Fibroblast of mammary gland (primary cell): ENCODE data around the gene POLR3B.

Source experiments
- DNase-seq: peaks from one replicate; pipeline ENCODE4 v3.0.0-alpha.2; 2010; ENCODE audit warnings: low read depth
- H3K4me3 ChIP-seq: 2 replicates; pipeline ENCODE4 v1.5.1; 2011; ENCODE audit warnings: low read depth, mild to moderate bottlenecking, low read length, moderate library complexity; ENCODE audit not compliant: control insufficient read depth
- CTCF ChIP-seq: conservative IDR thresholded peaks from 2 replicates; pipeline ENCODE4 v1.5.1; 2011; ENCODE audit warnings: low read depth, low read length, inconsistent platforms; ENCODE audit not compliant: control insufficient read depth, insufficient read depth

Gene POLR3B

GRCh38 chr12:106431839-106432411 is 74.4 kb downstream of the POLR3B start:
- no peak overlapping the region for H3K4me3 ChIP-seq
- TF ChIP-seq CTCF: no peak
- no peak for DNase-seq

DNA sequence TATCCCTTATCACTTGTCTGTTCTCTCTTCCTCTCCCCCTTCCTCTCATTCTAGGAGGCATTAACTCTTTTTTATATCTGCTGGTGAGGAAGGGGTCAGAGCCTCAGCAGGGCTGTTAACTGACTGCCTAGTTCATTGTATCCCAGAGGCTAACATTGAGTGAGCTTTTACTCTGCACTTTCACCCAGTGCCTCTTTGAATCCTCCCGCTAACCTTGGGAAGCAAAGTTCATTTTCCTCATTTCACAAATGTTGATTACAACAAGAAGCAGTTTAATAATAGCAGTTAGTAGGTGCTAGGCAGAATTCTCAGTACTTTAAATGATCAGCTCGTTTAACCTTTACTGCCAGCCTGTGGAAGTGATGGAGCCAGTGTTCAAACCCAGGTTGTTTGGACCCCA is 75.5 kb downstream of the POLR3B start:
- no peak overlapping the region for H3K4me3 ChIP-seq

DNA sequence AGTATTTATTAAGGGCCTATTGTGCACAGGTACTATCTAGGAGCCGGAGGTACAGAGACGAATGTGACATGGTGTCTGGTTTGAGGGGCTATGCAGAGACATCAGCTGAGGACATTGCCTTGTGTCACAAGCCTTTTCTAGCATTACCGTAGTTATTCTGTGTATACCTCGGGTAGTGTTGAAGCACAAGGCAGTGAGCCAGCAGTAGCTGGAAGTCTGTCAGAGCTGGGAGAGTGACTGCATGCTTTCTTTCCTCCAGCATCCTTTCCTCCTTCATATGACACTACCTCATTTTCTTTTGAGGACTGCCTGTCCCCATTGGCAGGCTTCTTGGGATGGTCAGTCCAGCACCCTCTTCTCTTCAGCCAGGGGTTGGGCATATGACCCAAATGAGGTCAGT is 77.0 kb downstream of the POLR3B start:
- DNase-seq: no peak
- TF ChIP-seq CTCF: no peak
- H3K4me3 ChIP-seq: no peak overlapping the region

More for the DNA sequence above, 75.5 kb downstream of the POLR3B start:
- TF ChIP-seq CTCF: no peak
- no peak for DNase-seq

DNA sequence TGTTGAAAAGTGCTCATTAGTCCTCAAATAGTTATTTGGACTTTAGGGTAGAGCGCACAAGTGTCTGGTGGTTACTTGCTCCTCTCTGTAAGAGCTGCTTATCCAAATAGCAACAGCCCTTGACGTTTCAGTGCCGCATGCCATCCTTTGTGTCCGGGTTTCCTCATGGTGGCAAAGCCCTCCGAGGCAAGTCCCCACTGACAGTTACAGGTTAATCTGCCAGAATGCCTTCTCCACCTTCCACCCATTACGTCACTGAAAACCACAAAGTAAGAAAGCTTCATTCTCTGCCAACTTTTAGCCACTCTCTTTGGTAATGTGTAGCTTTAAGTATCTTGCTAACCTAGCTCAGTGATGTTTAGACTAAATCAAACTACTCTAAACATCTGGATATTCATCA is 78.6 kb downstream of the POLR3B start:
- no peak for TF ChIP-seq CTCF
- no peak for DNase-seq
- H3K4me3 ChIP-seq: no peak overlapping the region

DNA sequence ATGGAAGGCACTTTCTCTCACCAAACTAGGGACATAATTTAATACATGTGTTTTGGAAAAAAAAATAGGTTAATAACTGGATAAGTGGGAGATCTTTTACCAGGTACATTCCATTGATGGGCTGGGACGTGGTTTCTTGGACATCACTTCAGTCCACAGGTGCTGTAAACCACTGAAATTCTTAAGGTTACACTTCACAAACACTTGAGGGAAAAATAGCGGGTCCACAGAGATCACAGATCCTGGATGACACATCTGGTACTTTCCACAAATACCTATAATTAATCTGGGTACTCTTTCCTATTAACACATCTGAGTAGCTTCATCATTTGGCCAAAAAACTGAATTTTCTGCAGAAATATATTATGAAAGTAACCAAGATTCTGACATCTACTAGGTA is 85.0 kb downstream of the POLR3B start:
- TF ChIP-seq CTCF: no peak
- DNase-seq: no peak
- H3K4me3 ChIP-seq: no peak overlapping the region

DNA sequence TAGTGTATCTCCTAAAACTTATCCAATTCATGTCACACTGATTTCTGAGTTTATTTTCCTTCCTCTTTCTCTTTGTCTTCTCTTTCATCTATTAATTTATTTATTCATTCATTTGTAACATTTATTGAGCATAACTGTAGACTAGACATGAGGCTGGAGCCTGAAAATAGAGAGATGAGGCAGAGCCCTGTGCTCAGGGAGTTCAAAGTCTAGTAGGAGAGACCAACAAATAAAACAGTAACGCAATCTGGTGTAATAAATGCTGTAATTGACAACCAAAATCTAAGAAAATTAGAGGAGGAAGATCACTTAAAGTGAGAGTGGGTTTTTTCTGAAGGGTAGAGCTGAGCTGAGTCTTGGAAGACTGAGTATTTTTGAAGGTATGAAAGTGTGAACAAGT is 87.5 kb downstream of the POLR3B start:
- no peak for DNase-seq
- no peak for TF ChIP-seq CTCF
- H3K4me3 ChIP-seq: no peak overlapping the region

DNA sequence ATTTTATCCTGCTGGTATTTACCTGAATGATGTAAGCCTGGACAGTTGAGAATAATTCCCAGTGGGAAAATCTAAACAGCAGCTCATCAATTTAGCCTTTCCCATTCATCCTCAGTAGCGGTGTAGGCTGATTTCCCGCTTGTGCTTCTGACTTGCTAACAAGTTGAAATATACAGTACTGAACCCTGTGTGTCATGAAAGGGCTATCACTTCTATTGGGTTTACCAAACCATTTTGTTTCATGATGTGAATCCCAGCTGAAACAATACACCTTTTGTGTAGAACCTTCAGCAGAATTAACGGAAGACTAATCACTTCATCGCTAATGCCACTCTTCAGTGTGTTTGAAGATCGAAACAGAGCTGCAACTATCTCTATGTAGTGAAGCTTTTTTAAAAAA is 88.4 kb downstream of the POLR3B start:
- TF ChIP-seq CTCF: no peak
- no peak overlapping the region for H3K4me3 ChIP-seq
- DNase-seq: no peak
